H9 (cell line): ENCODE results near the gene AHSP. TPM values are rescaled to one million over a fixed set of nuclear protein-coding genes. Genes with fewer than 3 reads are reported as not detected.

ENCODE experiments used
- DNase-seq: peaks from one replicate; pipeline ENCODE4 v3.0.0-alpha.2; 2017
- H2AFZ ChIP-seq: one replicate; pipeline ENCODE4 v1.6.1; 2013; ENCODE audit warnings: mild to moderate bottlenecking, low read length, control low read depth, moderate library complexity
- H2AK5ac ChIP-seq: 2 replicates; pipeline ENCODE4 v1.6.1; 2013; ENCODE audit warnings: low read length, control low read depth, mixed read lengths; ENCODE audit not compliant: insufficient read length
- H2BK120ac ChIP-seq: one replicate; pipeline ENCODE4 v1.6.1; 2013; ENCODE audit warnings: low read depth, mild to moderate bottlenecking, low read length, control low read depth, inconsistent platforms; ENCODE audit not compliant: poor library complexity, severe bottlenecking
- H2BK12ac ChIP-seq: 2 replicates; pipeline ENCODE4 v1.6.1; 2013; ENCODE audit warnings: low read length, control low read depth, mixed read lengths, low read depth; ENCODE audit not compliant: insufficient read length
- H2BK15ac ChIP-seq: 2 replicates; pipeline ENCODE4 v1.6.1; 2013; ENCODE audit warnings: low read depth, low read length, control low read depth
- H2BK20ac ChIP-seq: one replicate; pipeline ENCODE4 v1.6.1; 2013; ENCODE audit warnings: low read depth, mild to moderate bottlenecking, low read length, control low read depth, inconsistent platforms; ENCODE audit not compliant: poor library complexity, severe bottlenecking
- H2BK5ac ChIP-seq: 2 replicates; pipeline ENCODE4 v1.6.1; 2013; ENCODE audit warnings: low read length, control low read depth, mixed read lengths; ENCODE audit not compliant: insufficient read length
- H3K14ac ChIP-seq: 2 replicates; pipeline ENCODE4 v1.6.1; 2013; ENCODE audit warnings: low read length, control low read depth; ENCODE audit not compliant: insufficient read depth
- H3K18ac ChIP-seq: 2 replicates; pipeline ENCODE4 v1.6.1; 2013; ENCODE audit warnings: low read depth, mild to moderate bottlenecking, mixed read lengths, low read length, control low read depth; ENCODE audit not compliant: insufficient read length
- H3K23ac ChIP-seq: 2 replicates; pipeline ENCODE4 v1.6.1; 2013; ENCODE audit warnings: low read length, control low read depth, mixed read lengths, low read depth; ENCODE audit not compliant: insufficient read length
- H3K23me2 ChIP-seq: 2 replicates; pipeline ENCODE4 v1.6.1; 2013; ENCODE audit warnings: low read depth, mild to moderate bottlenecking, mixed read lengths, low read length, control low read depth; ENCODE audit not compliant: insufficient read length, poor library complexity, severe bottlenecking
- H3K27ac ChIP-seq: 2 replicates; pipeline ENCODE4 v1.5.1; 2013; ENCODE audit warnings: low read length, control low read depth, mixed read lengths, low read depth; ENCODE audit not compliant: insufficient read length
- H3K27me3 ChIP-seq: 2 replicates; pipeline ENCODE4 v1.6.1; 2013; ENCODE audit warnings: low read length, control low read depth, inconsistent platforms; ENCODE audit not compliant: insufficient read depth
- H3K4ac ChIP-seq: 2 replicates; pipeline ENCODE4 v1.6.1; 2013; ENCODE audit warnings: low read depth, mild to moderate bottlenecking, control low read depth, inconsistent platforms, low read length, moderate library complexity
- H3K4me1 ChIP-seq: 2 replicates; pipeline ENCODE4 v1.6.1; 2013; ENCODE audit warnings: low read length, control low read depth, inconsistent platforms; ENCODE audit not compliant: insufficient read depth
- H3K4me2 ChIP-seq: 2 replicates; pipeline ENCODE4 v1.6.1; 2013; ENCODE audit warnings: low read length, control low read depth, mixed read lengths; ENCODE audit not compliant: insufficient read length, insufficient read depth
- H3K56ac ChIP-seq: 2 replicates; pipeline ENCODE4 v1.6.1; 2013; ENCODE audit warnings: low read depth, mild to moderate bottlenecking, mixed read lengths, low read length, control low read depth; ENCODE audit not compliant: insufficient read length
- H3K79me1 ChIP-seq: 2 replicates; pipeline ENCODE4 v1.6.1; 2013; ENCODE audit warnings: low read depth, mild to moderate bottlenecking, moderate library complexity, low read length, control low read depth, inconsistent platforms; ENCODE audit not compliant: insufficient read depth, poor library complexity, severe bottlenecking
- H3K79me2 ChIP-seq: 2 replicates; pipeline ENCODE4 v1.6.1; 2013; ENCODE audit warnings: low read length, control low read depth, inconsistent platforms; ENCODE audit not compliant: insufficient read depth
- H3K9ac ChIP-seq: 2 replicates; pipeline ENCODE4 v1.6.1; 2013; ENCODE audit warnings: low read length, control low read depth, mixed read lengths; ENCODE audit not compliant: insufficient read length; ENCODE audit errors: extremely low read depth
- H3K9me3 ChIP-seq: one replicate; pipeline ENCODE4 v1.6.1; 2013; ENCODE audit warnings: low read depth, low read length, inconsistent platforms; ENCODE audit not compliant: control insufficient read depth
- H3T11ph ChIP-seq: one replicate; pipeline ENCODE4 v1.6.1; 2013; ENCODE audit warnings: mild to moderate bottlenecking, low read length, control low read depth, inconsistent platforms
- H4K20me1 ChIP-seq: one replicate; pipeline ENCODE4 v1.6.1; 2013; ENCODE audit not compliant: control insufficient read depth, insufficient read length, insufficient read depth
- H4K5ac ChIP-seq: 2 replicates; pipeline ENCODE4 v1.6.1; 2013; ENCODE audit warnings: low read depth, mild to moderate bottlenecking, mixed read lengths, low read length, control low read depth; ENCODE audit not compliant: insufficient read length
- H4K8ac ChIP-seq: replicated peaks from 2 replicates; pipeline ENCODE4 v1.6.1; 2013; ENCODE audit warnings: low read length, control low read depth, mixed read lengths, low read depth; ENCODE audit not compliant: insufficient read length
- H4K91ac ChIP-seq: 2 replicates; pipeline ENCODE4 v1.6.1; 2013; ENCODE audit warnings: low read depth, mild to moderate bottlenecking, moderate library complexity, mixed read lengths, low read length, control low read depth; ENCODE audit not compliant: insufficient read length
- H3K27ac Mint-ChIP-seq, 3 experiments: 2 replicates in 2 of 3; 3 replicates in 1 of 3; pipeline ENCODE4 v1.8.0; 2020 to 2021; ENCODE audit warnings: mixed read lengths in 3 of 3, mild to moderate bottlenecking in 1 of 3, moderate library complexity in 1 of 3
- H3K27me3 Mint-ChIP-seq: 2 replicates; pipeline ENCODE4 v1.8.0; 2021; ENCODE audit warnings: low read depth, mild to moderate bottlenecking, moderate library complexity, mixed read lengths
- H3K36me3 Mint-ChIP-seq, 3 experiments: 2 replicates in 2 of 3; 3 replicates in 1 of 3; pipeline ENCODE4 v1.8.0; 2020 to 2021; ENCODE audit warnings: low read depth in 3 of 3, mixed read lengths in 3 of 3; ENCODE audit not compliant: insufficient read depth in 1 of 3
- H3K4me1 Mint-ChIP-seq, 2 experiments: 2 replicates each; pipeline ENCODE4 v1.8.0; 2020; ENCODE audit warnings: mixed read lengths in 2 of 2
- H3K4me3 Mint-ChIP-seq, 2 experiments: 2 replicates in 1 of 2; 3 replicates in 1 of 2; pipeline ENCODE4 v1.8.0; 2020 to 2021; ENCODE audit warnings: mild to moderate bottlenecking in 2 of 2, mixed read lengths in 2 of 2, moderate library complexity in 1 of 2
- H3K9me3 Mint-ChIP-seq, 2 experiments: 2 replicates in 1 of 2; 3 replicates in 1 of 2; pipeline ENCODE4 v1.8.0; 2020; ENCODE audit warnings: mild to moderate bottlenecking in 2 of 2, mixed read lengths in 2 of 2, moderate library complexity in 1 of 2
- WGBS: extraction: QIAGEN DNeasy Blood & Tissue Kit; methylation state at CpG from one replicate; pipeline ENCODE4 v1.1.7; 2013; ENCODE audit warnings: missing lambda C conversion rate, low lambda C conversion rate, mixed read lengths; ENCODE audit not compliant: insufficient read length; ENCODE audit errors: extremely low coverage; 5-methylcytosine and 5-hydroxymethylcytosine counted together
- total RNA-seq: library from RNA; stranded (reverse); gene quantifications from 2 replicates; pipeline ENCODE4 v1.2.1, GENCODE V29; 2021
- TF ChIP-seq, protein P1 (sequence below): fragments of 200-600 bp; sonication (generic); conservative IDR thresholded peaks from 3 replicates; pipeline ENCODE4 v1.8.0; 2021; ENCODE audit warnings: antibody characterized with exemption, mild to moderate bottlenecking

Gene AHSP
- total RNA-seq, 1 experiment from 2014 or later = not detected

- H2BK20ac ChIP-seq = no peak overlapping the region
- H2BK120ac ChIP-seq = no peak overlapping the region
- no peak overlapping the region for H2BK12ac ChIP-seq
- H3K56ac ChIP-seq = no peak overlapping the region
- H3K79me1 ChIP-seq = no peaks in the 10 kb centered on the region
- peaks cover 9% of the 10 kb centered on the region; the same call in 1 of the 2 replicates for H3K4me1 ChIP-seq
- Mint-ChIP-seq H3K36me3 (no peaks in the 10 kb centered on the region; a peak in 1 of 7 replicates), H3K27ac (no peak overlapping the region), H3K27me3 (peaks cover 24% of the 10 kb centered on the region), H3K4me1 (peaks cover 19 to 31% of the 10 kb centered on the region in 2 experiments), H3K4me3 (no peak overlapping the region), H3K9me3 (no peaks in the 10 kb centered on the region; a peak in 1 of 5 replicates)
- H4K8ac ChIP-seq = no peak overlapping the region
- no peaks in the 10 kb centered on the region for H3K79me2 ChIP-seq
- no peak overlapping the region for H3K9ac ChIP-seq
- no peak overlapping the region for H3K27ac ChIP-seq
- no peak overlapping the region for H2AK5ac ChIP-seq
- H2BK15ac ChIP-seq = no peak overlapping the region
- no peak overlapping the region for H4K5ac ChIP-seq
- H2AFZ ChIP-seq = no peak overlapping the region
- no CpG with 5 or more reads among the region's 3 CpGs for WGBS
- no peak overlapping the region for H4K91ac ChIP-seq
- no peak overlapping the region for H3K14ac ChIP-seq
- H3K4me2 ChIP-seq = no peak overlapping the region
- TF ChIP-seq, protein P1, sequence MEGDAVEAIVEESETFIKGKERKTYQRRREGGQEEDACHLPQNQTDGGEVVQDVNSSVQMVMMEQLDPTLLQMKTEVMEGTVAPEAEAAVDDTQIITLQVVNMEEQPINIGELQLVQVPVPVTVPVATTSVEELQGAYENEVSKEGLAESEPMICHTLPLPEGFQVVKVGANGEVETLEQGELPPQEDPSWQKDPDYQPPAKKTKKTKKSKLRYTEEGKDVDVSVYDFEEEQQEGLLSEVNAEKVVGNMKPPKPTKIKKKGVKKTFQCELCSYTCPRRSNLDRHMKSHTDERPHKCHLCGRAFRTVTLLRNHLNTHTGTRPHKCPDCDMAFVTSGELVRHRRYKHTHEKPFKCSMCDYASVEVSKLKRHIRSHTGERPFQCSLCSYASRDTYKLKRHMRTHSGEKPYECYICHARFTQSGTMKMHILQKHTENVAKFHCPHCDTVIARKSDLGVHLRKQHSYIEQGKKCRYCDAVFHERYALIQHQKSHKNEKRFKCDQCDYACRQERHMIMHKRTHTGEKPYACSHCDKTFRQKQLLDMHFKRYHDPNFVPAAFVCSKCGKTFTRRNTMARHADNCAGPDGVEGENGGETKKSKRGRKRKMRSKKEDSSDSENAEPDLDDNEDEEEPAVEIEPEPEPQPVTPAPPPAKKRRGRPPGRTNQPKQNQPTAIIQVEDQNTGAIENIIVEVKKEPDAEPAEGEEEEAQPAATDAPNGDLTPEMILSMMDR = no peak
- no peaks in the 10 kb centered on the region for H4K20me1 ChIP-seq
- peaks cover 17% of the 10 kb centered on the region for H3K23me2 ChIP-seq
- no peak overlapping the region for H2BK5ac ChIP-seq
- H3K18ac ChIP-seq = no peak overlapping the region
- H3T11ph ChIP-seq = no peak overlapping the region
- H3K9me3 ChIP-seq = no peaks in the 10 kb centered on the region
- H3K23ac ChIP-seq = no peak overlapping the region
- H3K4ac ChIP-seq = no peak overlapping the region
- H3K27me3 ChIP-seq = peaks cover 10% of the 10 kb centered on the region; the same call in 1 of the 2 replicates
- no peak for DNase-seq
Measured at GRCh38 chr16:31525113-31525512, 2.6 kb upstream of the AHSP start.
